ENCODE results near the gene RTTN. TPM values are rescaled to one million over a fixed set of nuclear protein-coding genes. Genes with fewer than 3 reads are reported as not detected.

The RTTN gene
- total and polyA plus RNA-seq, 10 of the 15 experiments (the other 5 are each of a cell fraction or from before 2014, with no cell fraction given): 9.4 to 36.6 (median 15.7) TPM

DNA sequence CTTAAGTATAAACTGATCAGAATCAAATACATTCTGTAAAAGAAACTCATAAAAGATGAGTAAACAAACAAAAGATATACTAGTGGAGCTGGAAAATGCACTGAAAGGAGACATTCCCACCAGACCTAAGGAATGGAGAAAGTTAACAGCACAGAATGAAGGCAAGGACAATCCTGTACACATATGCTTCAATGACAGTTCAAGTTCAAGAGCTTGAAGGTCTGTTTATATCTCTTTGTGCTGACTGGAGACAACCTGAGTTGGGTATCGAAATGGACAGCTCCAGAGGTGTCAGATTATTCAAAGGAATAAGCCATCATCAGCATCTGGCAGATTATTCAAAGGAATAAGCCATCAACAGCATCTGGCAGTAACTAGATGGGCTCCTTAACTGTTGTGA, 184.0 kb downstream of the RTTN start (continued):
- TF ChIP-seq YY1 (IDR thresholded peaks at IDR 0.05; ENCODE audit: low read depth, low read length): no peak
- no peak for TF ChIP-seq NFYB (IDR thresholded peaks at IDR 0.05; ENCODE audit: insufficient read depth, low read depth, low read length)
- no peak for TF ChIP-seq BRCA1 (IDR thresholded peaks at IDR 0.05; ENCODE audit: low read depth, low read length)

DNA sequence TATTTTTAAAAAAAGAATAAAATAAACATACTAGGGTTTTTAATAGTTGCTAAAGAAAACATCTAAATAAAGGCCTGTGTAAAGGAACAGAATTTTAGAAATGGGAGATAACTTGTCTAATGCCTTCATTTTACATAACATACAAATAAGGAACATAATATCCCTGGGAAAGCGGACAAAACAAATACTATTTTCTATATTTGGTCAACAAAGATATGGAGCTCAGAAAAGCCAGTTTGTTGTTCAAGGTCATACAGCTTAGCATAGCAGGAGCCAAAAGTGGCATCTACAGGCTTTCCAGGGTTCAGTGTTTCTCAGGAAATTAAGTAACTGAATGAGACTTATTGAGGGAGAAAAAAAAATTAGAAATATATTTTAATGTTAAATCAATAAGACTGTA, 184.4 kb downstream of the RTTN start:
- TF ChIP-seq SUPT20H (IDR thresholded peaks at IDR 0.05; ENCODE audit: borderline replicate concordance, control insufficient read depth, low read depth, low read length): no peak
- TF ChIP-seq RCOR1 (conservative IDR thresholded peaks at IDR 0.05; ENCODE audit: low read depth, low read length): no peak
- no peak for TF ChIP-seq CREB1 (IDR thresholded peaks at IDR 0.05; ENCODE audit: low read depth)
- SMC1A ChIA-PET (ENCODE audit: uncharacterized antibody, unreplicated experiment): interaction anchor here (2.8 kb wide), 1 partner anchor 16 kb away, joined by 7 read pairs; no protein-coding TSS in a partner anchor
- DNase-seq (ENCODE audit: low read depth, low spot score) (no peak), FAIRE-seq (no peak), ATAC-seq (no peak)
- Histone ChIP-seq H3K27ac (ENCODE audit: control insufficient read depth, insufficient read depth) (no peak overlapping the region), H3K9ac (ENCODE audit: control insufficient read depth, insufficient read depth, low read length) (no peak overlapping the region), H3K4me3 (no peak overlapping the region), H3K27me3 (replicated peaks in 1 of 2; ENCODE audit: control insufficient read depth in 2 of 2, insufficient read depth in 2 of 2, low read length in 1 of 2) (no peaks in the 10 kb centered on the region), H3K9me3 (replicated peaks; ENCODE audit: control insufficient read depth, insufficient read depth, low read length) (no peaks in the 10 kb centered on the region), H3K79me2 (ENCODE audit: control insufficient read depth, insufficient read depth, low read length) (no peaks in the 10 kb centered on the region), H3K36me3 (ENCODE audit: control insufficient read depth in 2 of 2, insufficient read depth in 2 of 2, low read length in 1 of 2) (peaks cover 4 to 11% of the 10 kb centered on the region in 2 experiments), H2AFZ (ENCODE audit: control insufficient read depth, low read depth, low read length) (no peak overlapping the region), H3K4me1 (ENCODE audit: control insufficient read depth, insufficient read depth, low read length) (no peaks in the 10 kb centered on the region), H4K20me1 (ENCODE audit: control insufficient read depth, insufficient read depth) (no peaks in the 10 kb centered on the region), H3K4me2 (ENCODE audit: control insufficient read depth, insufficient read depth) (no peak overlapping the region)
- CTCF ChIA-PET: interaction anchor here (1.1 kb wide), 1 partner anchor 17 kb away, joined by 3 read pairs; no protein-coding TSS in a partner anchor
- RAD21 ChIA-PET (ENCODE audit: unreplicated experiment): interaction anchor here (1.2 kb wide), 1 partner anchor 123 kb away, joined by 3 read pairs; no protein-coding TSS in a partner anchor
- no TSS peak for BruUV-seq (replicated peaks)
- WGBS (ENCODE audit: insufficient coverage, insufficient replicate concordance, low lambda C conversion rate, missing lambda C conversion rate): 95% methylated on average over 1 of the region's 1 CpG
- POLR2A ChIA-PET: no interaction called here
- in situ Hi-C loops (cut with MboI) (no loop called here), intact Hi-C loops (cut with micrococcal nuclease; ENCODE audit: unreplicated experiment) (no loop called here)

DNA sequence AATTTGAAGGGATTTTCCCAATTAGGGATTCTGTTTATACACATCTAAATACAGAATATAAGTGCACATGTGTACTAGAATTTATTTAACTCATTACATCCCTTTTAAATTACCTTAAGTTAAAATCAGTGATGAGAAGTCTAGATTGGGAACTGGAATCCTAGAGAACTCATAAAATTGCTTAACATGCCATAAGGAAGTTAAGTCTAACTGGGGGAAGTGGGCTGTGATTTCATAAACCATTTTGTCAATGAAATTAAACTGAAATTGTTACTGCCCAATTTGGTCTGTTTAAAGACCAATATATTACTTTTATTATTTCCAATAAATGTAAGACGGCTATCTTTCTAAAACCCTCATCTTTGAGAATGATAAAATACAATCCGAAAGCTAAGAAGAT, 185.5 kb downstream of the RTTN start:
- Histone ChIP-seq H3K9me3 (replicated peaks; ENCODE audit: control insufficient read depth, insufficient read depth, low read length) (no peaks in the 10 kb centered on the region), H3K27ac (ENCODE audit: control insufficient read depth, insufficient read depth) (no peak overlapping the region), H2AFZ (ENCODE audit: control insufficient read depth, low read depth, low read length) (no peak overlapping the region), H4K20me1 (ENCODE audit: control insufficient read depth, insufficient read depth) (no peaks in the 10 kb centered on the region), H3K27me3 (replicated peaks in 1 of 2; ENCODE audit: control insufficient read depth in 2 of 2, insufficient read depth in 2 of 2, low read length in 1 of 2) (no peaks in the 10 kb centered on the region), H3K9ac (ENCODE audit: control insufficient read depth, insufficient read depth, low read length) (no peak overlapping the region), H3K4me3 (no peak overlapping the region), H3K4me1 (ENCODE audit: control insufficient read depth, insufficient read depth, low read length) (no peaks in the 10 kb centered on the region), H3K36me3 (ENCODE audit: control insufficient read depth in 2 of 2, insufficient read depth in 2 of 2, low read length in 1 of 2) (peaks cover 4 to 11% of the 10 kb centered on the region in 2 experiments), H3K4me2 (ENCODE audit: control insufficient read depth, insufficient read depth) (no peak overlapping the region), H3K79me2 (ENCODE audit: control insufficient read depth, insufficient read depth, low read length) (no peaks in the 10 kb centered on the region)
- no peak for ATAC-seq
- no peak for FAIRE-seq
- in situ Hi-C loops (cut with MboI): no loop called here
- DNase-seq (ENCODE audit: low read depth, low spot score): no peak
- BruUV-seq (replicated peaks): no TSS peak
- TF ChIP-seq MYB (IDR thresholded peaks at IDR 0.05; ENCODE audit: borderline replicate concordance, low read depth, low read length): no peak
- TF ChIP-seq EGR1 (IDR thresholded peaks at IDR 0.05; ENCODE audit: borderline replicate concordance in 1 of 2, low read depth in 2 of 2, low read length in 2 of 2): no peak
- TF ChIP-seq, protein P1, sequence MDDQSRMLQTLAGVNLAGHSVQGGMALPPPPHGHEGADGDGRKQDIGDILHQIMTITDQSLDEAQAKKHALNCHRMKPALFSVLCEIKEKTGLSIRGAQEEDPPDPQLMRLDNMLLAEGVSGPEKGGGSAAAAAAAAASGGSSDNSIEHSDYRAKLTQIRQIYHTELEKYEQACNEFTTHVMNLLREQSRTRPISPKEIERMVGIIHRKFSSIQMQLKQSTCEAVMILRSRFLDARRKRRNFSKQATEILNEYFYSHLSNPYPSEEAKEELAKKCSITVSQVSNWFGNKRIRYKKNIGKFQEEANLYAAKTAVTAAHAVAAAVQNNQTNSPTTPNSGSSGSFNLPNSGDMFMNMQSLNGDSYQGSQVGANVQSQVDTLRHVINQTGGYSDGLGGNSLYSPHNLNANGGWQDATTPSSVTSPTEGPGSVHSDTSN (IDR thresholded peaks at IDR 0.05; ENCODE audit: insufficient replicate concordance, low read depth, low read length): no peak
- TF ChIP-seq STAT3 (IDR thresholded peaks at IDR 0.05; ENCODE audit: low read depth, low read length): no peak
- no peak for TF ChIP-seq CHD1 (IDR thresholded peaks at IDR 0.05; ENCODE audit: low read depth, low read length)
- TF ChIP-seq EED (IDR thresholded peaks at IDR 0.05; ENCODE audit: low read depth): no peak
- TF ChIP-seq, protein P2, sequence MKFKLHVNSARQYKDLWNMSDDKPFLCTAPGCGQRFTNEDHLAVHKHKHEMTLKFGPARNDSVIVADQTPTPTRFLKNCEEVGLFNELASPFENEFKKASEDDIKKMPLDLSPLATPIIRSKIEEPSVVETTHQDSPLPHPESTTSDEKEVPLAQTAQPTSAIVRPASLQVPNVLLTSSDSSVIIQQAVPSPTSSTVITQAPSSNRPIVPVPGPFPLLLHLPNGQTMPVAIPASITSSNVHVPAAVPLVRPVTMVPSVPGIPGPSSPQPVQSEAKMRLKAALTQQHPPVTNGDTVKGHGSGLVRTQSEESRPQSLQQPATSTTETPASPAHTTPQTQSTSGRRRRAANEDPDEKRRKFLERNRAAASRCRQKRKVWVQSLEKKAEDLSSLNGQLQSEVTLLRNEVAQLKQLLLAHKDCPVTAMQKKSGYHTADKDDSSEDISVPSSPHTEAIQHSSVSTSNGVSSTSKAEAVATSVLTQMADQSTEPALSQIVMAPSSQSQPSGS (IDR thresholded peaks at IDR 0.05; ENCODE audit: low read length): no peak
- no peak for TF ChIP-seq PAX5 (IDR thresholded peaks at IDR 0.05; ENCODE audit: borderline replicate concordance, low read depth, low read length)
- no peak for TF ChIP-seq BCL11A (IDR thresholded peaks at IDR 0.05; ENCODE audit: low read depth, low read length)
- no peak for TF ChIP-seq SP1 (IDR thresholded peaks at IDR 0.05; ENCODE audit: low read depth, low read length)
- 91% methylated on average over 2 of the region's 2 CpGs for WGBS (ENCODE audit: insufficient coverage, insufficient replicate concordance, low lambda C conversion rate, missing lambda C conversion rate)
- ChIA-PET POLR2A (no interaction called here), SMC1A (ENCODE audit: uncharacterized antibody, unreplicated experiment) (interaction anchor here (2.8 kb wide), 1 partner anchor 17 kb away, joined by 7 read pairs; no protein-coding TSS in a partner anchor), CTCF (no interaction called here), RAD21 (ENCODE audit: unreplicated experiment) (no interaction called here)
- intact Hi-C loops (cut with micrococcal nuclease; ENCODE audit: unreplicated experiment): no loop called here
